Aorta (tissue), 5 donors: Measurements from ENCODE around the gene TOX2. TPM values are rescaled to one million over a fixed set of nuclear protein-coding genes. Genes with fewer than 3 reads are reported as not detected.

Source experiments
- ATAC-seq: fragments of 200-7000 bp; cut with Tn5 transposase; one replicate; pipeline ENCODE4 v1.9.1; 2022; ENCODE audit warnings: moderate library complexity; ENCODE audit not compliant: low FRiP score
- DNase-seq, 2 donors: peaks; one replicate each; pipeline ENCODE4 v3.0.0-alpha.2; 2020
- H3K27ac ChIP-seq, 2 donors: one replicate each; pipeline ENCODE4 v1.5.1; 2013; ENCODE audit warnings: low read length in 2 of 2, mild to moderate bottlenecking in 2 of 2, moderate library complexity in 2 of 2, control low read depth in 1 of 2, inconsistent platforms in 1 of 2, low read depth in 1 of 2
- H3K27me3 ChIP-seq, 2 donors: one replicate each; pipeline ENCODE4 v1.6.1; 2013; ENCODE audit warnings: control low read depth in 1 of 2, low read length in 1 of 2, mild to moderate bottlenecking in 1 of 2, moderate library complexity in 1 of 2; ENCODE audit not compliant: insufficient read depth in 2 of 2, control insufficient read depth in 1 of 2
- H3K36me3 ChIP-seq, 2 donors: one replicate each; pipeline ENCODE4 v1.6.1; 2013; ENCODE audit warnings: control low read depth in 1 of 2, low read length in 1 of 2, mild to moderate bottlenecking in 1 of 2; ENCODE audit not compliant: insufficient read depth in 2 of 2, control insufficient read depth in 1 of 2
- H3K4me1 ChIP-seq, 2 donors: one replicate each; pipeline ENCODE4 v1.6.1; 2013; ENCODE audit warnings: low read length in 2 of 2, control low read depth in 1 of 2, mild to moderate bottlenecking in 1 of 2, moderate library complexity in 1 of 2; ENCODE audit not compliant: insufficient read depth in 2 of 2, control insufficient read depth in 1 of 2
- H3K4me3 ChIP-seq, 2 donors: one replicate each; pipeline ENCODE4 v1.5.1; 2013; ENCODE audit warnings: low read length in 2 of 2, control low read depth in 1 of 2, mild to moderate bottlenecking in 1 of 2
- H3K9me3 ChIP-seq: one replicate; pipeline ENCODE4 v1.6.1; 2013; ENCODE audit warnings: mild to moderate bottlenecking, low read length; ENCODE audit not compliant: control insufficient read depth
- WGBS, 2 donors: extraction: QIAGEN DNeasy Blood & Tissue Kit; methylation state at CpG; one replicate each; pipeline ENCODE4 v1.1.7; 2013; 5-methylcytosine and 5-hydroxymethylcytosine counted together
- intact Hi-C, 2 donors: fragments of 100-400 bp; cut with DNase I; formaldehyde crosslinking; loops; one replicate each; pipeline versions ENCODE4 v1.14.2 to v1.15.0; 2022
- polyA plus RNA-seq, 2 donors: library from polyadenylated mRNA; stranded (reverse); fragments of 200-250 nt; gene quantifications; one replicate each; pipeline ENCODE4 v1.2.3, GENCODE V29; 2013
- total RNA-seq, 2 donors: library from RNA; stranded (reverse); fragmentation: NEBNext Ultra II Directional; extraction: Animal tissue kit (Norgen Biotek cat#: 25700); gene quantifications; one replicate each; pipeline ENCODE4 v1.2.1, GENCODE V29; 2021
- donor health status: healthy with polysubstance abuse.
- donor health status: Bipolar disorder and iron deficiency.
- donor health status: DM: no; HTN: no; CAD: no.
- donor health status: DM: no; HTN: no; CAD: no.
- donor health status: DM: yes; HTN: yes; CAD: no.

Gene TOX2
- total and polyA plus RNA-seq, 4 donors, result 1.1 to 17.2 (median 9.4) TPM

GRCh38 chr20:44015733-44016103 is 101.1 kb downstream of the TOX2 start:
- 2 to 5% methylated on average over 9 of the region's 9 CpGs for WGBS, 2 donors
- Histone ChIP-seq H3K4me1 (peaks cover 1 to 5% of the 10 kb centered on the region in 2 donors), H3K27me3 (no peaks in the 10 kb centered on the region), H3K9me3 (no peaks in the 10 kb centered on the region), H3K4me3 (peak overlapping the region in 1 of 2 donors; percentile 12), H3K27ac (peak overlapping the region; percentile 19 to 57), H3K36me3 (no peaks in the 10 kb centered on the region)
- ATAC-seq (no peak), DNase-seq (no peak)
- intact Hi-C loops, result loop anchor here in 1 of 2 donors (5.0 kb wide), 4 partner anchors 52 to 173 kb away; no protein-coding TSS in a partner anchor

GRCh38 chr20:44016525-44016924 is 101.9 kb downstream of the TOX2 start:
- no peak overlapping the region for H3K4me3 ChIP-seq
- ATAC-seq, result no peak
- H3K4me1 ChIP-seq, result peaks cover 1 to 5% of the 10 kb centered on the region in 2 donors

GRCh38 chr20:44017211-44017610 is 102.6 kb downstream of the TOX2 start:
- intact Hi-C loops, result loop anchor here in 1 of 2 donors (5.0 kb wide), 4 partner anchors 50 to 175 kb away; no protein-coding TSS in a partner anchor
- H3K27ac ChIP-seq, result no peak overlapping the region
- ATAC-seq (no peak), DNase-seq (peak in 1 of 2 donors; percentile 61)
- no peak overlapping the region for H3K4me3 ChIP-seq
- H3K27me3 ChIP-seq, result no peaks in the 10 kb centered on the region
- H3K36me3 ChIP-seq, result no peaks in the 10 kb centered on the region
- H3K9me3 ChIP-seq, result no peaks in the 10 kb centered on the region
- WGBS, 2 donors, result 91 to 94% methylated on average over 11 of the region's 11 CpGs
- H3K4me1 ChIP-seq, result peaks cover 1 to 5% of the 10 kb centered on the region in 2 donors

More at GRCh38 chr20:44016525-44016924, 101.9 kb downstream of the TOX2 start:
- Histone ChIP-seq H3K9me3 (no peaks in the 10 kb centered on the region), H3K36me3 (no peaks in the 10 kb centered on the region), H3K27ac (no peak overlapping the region), H3K27me3 (no peaks in the 10 kb centered on the region)
- intact Hi-C loops, result loop anchor here in 1 of 2 donors (5.0 kb wide), 4 partner anchors 51 to 174 kb away; no protein-coding TSS in a partner anchor
- 52 to 65% methylated on average over 6 of the region's 6 CpGs for WGBS, 2 donors
- DNase-seq, result peak in 1 of 2 donors; percentile 50

GRCh38 chr20:44017905-44018258 is 103.2 kb downstream of the TOX2 start:
- intact Hi-C loops, result loop anchor here in 1 of 2 donors (5.0 kb wide), 4 partner anchors 49 to 176 kb away; no protein-coding TSS in a partner anchor
- WGBS, 2 donors, result 34 to 40% methylated on average over 4 of the region's 4 CpGs
- peaks cover 1 to 5% of the 10 kb centered on the region in 2 donors for H3K4me1 ChIP-seq
- DNase-seq (peak in 1 of 2 donors; percentile 56), ATAC-seq (peak; percentile 6)
- H3K27me3 ChIP-seq, result no peaks in the 10 kb centered on the region
- no peak overlapping the region for H3K4me3 ChIP-seq
- peak overlapping the region in 1 of 2 donors; percentile 63 for H3K27ac ChIP-seq
- H3K9me3 ChIP-seq, result no peaks in the 10 kb centered on the region
- H3K36me3 ChIP-seq, result no peaks in the 10 kb centered on the region

- Histone ChIP-seq H3K4me1 (peaks cover 1 to 5% of the 10 kb centered on the region in 2 donors), H3K36me3 (no peaks in the 10 kb centered on the region), H3K27ac (peak overlapping the region; percentile 25 to 94), H3K9me3 (no peaks in the 10 kb centered on the region), H3K4me3 (peak overlapping the region in 1 of 2 donors; percentile 16), H3K27me3 (no peaks in the 10 kb centered on the region)
- intact Hi-C loops, result loop anchor here in 1 of 2 donors (5.0 kb wide), 4 partner anchors 49 to 176 kb away; no protein-coding TSS in a partner anchor
- DNase-seq, result peak; percentile 85
- 7 to 10% methylated on average over 15 of the region's 15 CpGs for WGBS, 2 donors
- ATAC-seq, result peak; percentile 69
Measured at GRCh38 chr20:44018259-44018941, 103.7 kb downstream of the TOX2 start.

GRCh38 chr20:44018942-44019637 is 104.4 kb downstream of the TOX2 start:
- H3K4me1 ChIP-seq, result peaks cover 1 to 5% of the 10 kb centered on the region in 2 donors
- intact Hi-C loops, result loop anchor here in 1 of 2 donors (5.0 kb wide), 4 partner anchors 48 to 177 kb away; no protein-coding TSS in a partner anchor
- no peak for DNase-seq
- H3K36me3 ChIP-seq, result no peaks in the 10 kb centered on the region
- no peaks in the 10 kb centered on the region for H3K9me3 ChIP-seq
- H3K4me3 ChIP-seq, result no peak overlapping the region
- ATAC-seq, result no peak
- H3K27ac ChIP-seq, result peak overlapping the region; percentile 25 to 94
- H3K27me3 ChIP-seq, result no peaks in the 10 kb centered on the region
- 56 to 59% methylated on average over 2 of the region's 2 CpGs for WGBS, 2 donors

GRCh38 chr20:44019638-44020335 is 105.1 kb downstream of the TOX2 start:
- H3K36me3 ChIP-seq, result no peaks in the 10 kb centered on the region
- WGBS, 2 donors, result 58 to 61% methylated on average over 13 of the region's 13 CpGs
- H3K27me3 ChIP-seq, result no peaks in the 10 kb centered on the region
- intact Hi-C loops, result loop anchor here in 1 of 2 donors (5.0 kb wide), 4 partner anchors 48 to 177 kb away; no protein-coding TSS in a partner anchor
- no peak overlapping the region for H3K4me3 ChIP-seq
- DNase-seq (no peak), ATAC-seq (no peak)
- no peaks in the 10 kb centered on the region for H3K9me3 ChIP-seq
- H3K27ac ChIP-seq, result no peak overlapping the region
- H3K4me1 ChIP-seq, result peaks cover 0 to 5% of the 10 kb centered on the region in 2 donors

- WGBS, 2 donors, result 86% methylated on average over 12 of the region's 12 CpGs
Measured at GRCh38 chr20:44020406-44021148, 105.9 kb downstream of the TOX2 start.

More at GRCh38 chr20:44020406-44021148, 105.9 kb downstream of the TOX2 start:
- Histone ChIP-seq H3K9me3 (no peaks in the 10 kb centered on the region), H3K4me3 (no peak overlapping the region), H3K27me3 (no peaks in the 10 kb centered on the region), H3K4me1 (peaks cover 0 to 5% of the 10 kb centered on the region in 2 donors), H3K27ac (no peak overlapping the region), H3K36me3 (no peaks in the 10 kb centered on the region)
- ATAC-seq, result no peak
- DNase-seq, result no peak
- intact Hi-C loops, result no loop called here
